Stimulated activated CD8-positive, alpha-beta memory T cell treated with anti-CD3 and anti-CD28 coated beads, Interleukin-4, amount 100 ng/mL, for 1 hour (primary cell): ENCODE data around the gene AFF4.

Source experiments
- DNase-seq, 2 donors: peaks; one replicate each; pipeline ENCODE4 v3.0.0-alpha.2; 2020; ENCODE audit warnings: low read depth in 2 of 2, low spot score in 1 of 2

The AFF4 gene

GRCh38 chr5:132829742-132830435 lies 133.5 kb downstream of the AFF4 start:
- DNase-seq = peak; percentile 33 to 44

DNA sequence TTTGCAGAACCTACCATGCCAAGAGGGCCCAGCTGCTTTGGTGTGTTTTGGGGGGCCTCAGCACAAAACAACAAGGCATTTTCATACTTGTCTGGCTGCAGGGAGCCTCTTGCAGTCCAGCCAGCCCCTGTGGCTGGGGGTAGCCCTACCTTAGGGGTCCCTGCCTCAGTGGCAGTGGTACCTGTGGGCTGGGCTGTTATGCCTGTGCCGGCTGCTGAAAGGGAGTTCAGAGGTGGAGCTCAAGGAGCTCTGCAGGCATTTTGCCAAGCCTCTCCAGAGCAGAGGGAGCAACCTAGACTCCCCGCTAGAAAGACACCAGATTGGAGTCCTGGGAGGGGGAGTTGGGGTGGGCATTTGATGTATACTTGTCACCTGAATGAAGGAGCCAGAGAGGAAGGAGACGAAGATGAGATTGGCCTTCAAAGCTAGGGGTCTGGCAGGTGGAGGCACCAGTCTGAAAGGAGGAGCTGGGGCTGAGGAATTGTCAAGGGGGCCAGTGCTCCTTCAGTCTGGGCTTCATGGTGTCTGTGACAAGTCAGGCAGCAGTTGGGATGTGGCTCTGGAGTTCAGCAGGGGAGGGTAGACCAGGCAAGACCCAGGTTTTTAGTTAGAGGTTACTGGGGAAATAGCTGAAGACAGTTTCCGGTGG lies 134.5 kb downstream of the AFF4 start:
- DNase-seq = no peak

DNA sequence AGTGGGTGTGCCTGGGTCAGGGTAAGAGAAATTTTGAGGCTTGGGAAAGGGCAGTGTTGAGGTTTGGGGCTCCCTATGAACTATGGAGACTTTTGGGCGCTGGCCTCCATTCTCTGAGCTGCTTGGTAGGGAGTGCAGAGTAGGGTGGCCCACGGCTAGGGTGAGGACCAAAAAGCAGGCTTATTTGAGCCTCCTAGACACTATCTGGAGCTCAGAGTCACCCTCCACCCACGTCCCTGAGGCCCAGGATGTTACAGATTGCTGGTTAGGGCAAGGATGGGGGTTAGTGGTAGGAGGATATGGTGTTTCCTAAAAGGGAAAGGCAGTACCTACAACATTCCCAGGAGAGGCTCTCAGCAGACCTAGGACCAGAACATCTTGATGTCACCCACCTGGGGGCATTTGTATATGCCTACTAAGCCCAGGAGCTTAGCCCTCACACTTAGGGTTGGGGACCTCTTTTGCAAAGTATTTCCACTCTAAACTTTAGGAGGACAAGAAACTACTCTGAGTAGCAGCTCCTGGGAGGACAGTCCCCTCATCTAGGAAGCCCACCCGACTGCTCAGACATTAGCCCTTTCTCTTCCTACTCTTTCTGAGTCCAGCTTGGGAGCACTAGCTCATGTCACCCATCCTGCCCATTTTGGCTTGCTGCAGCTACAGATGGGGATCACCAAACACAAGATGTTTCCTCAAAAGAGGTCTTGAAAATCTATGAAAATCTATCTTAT lies 135.3 kb downstream of the AFF4 start:
- no peak for DNase-seq

DNA sequence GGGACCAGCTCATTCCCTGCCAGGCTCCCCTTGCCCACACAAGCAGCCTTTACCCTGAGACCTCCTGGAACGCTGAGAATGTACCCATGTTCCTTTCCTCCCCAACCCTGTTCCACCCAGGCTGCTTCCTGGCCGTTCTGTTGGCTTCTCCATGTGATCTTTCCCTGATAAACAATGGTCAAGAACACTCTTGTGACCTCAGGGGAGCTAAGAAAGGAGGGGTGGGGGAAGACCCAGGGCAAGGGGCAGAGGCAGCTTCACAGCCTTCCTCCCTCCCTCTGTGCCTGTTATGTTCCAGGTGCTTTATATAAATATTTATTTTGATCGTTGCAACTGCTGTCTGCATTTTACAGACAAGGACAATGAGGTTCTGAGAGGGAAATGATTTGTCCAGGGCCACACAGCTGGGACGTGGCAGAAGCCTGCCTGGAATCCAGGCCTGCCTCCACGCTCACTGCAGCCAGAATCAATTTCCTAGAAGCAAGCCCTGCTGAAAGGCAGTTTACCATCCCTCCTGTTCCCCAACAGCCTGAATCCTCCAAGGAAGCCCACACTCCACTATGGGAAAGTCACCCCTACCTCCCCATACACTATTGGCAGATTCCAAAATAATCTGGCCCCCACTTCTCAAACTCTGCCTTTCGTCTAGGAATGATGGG lies 136.9 kb downstream of the AFF4 start:
- no peak for DNase-seq

DNA sequence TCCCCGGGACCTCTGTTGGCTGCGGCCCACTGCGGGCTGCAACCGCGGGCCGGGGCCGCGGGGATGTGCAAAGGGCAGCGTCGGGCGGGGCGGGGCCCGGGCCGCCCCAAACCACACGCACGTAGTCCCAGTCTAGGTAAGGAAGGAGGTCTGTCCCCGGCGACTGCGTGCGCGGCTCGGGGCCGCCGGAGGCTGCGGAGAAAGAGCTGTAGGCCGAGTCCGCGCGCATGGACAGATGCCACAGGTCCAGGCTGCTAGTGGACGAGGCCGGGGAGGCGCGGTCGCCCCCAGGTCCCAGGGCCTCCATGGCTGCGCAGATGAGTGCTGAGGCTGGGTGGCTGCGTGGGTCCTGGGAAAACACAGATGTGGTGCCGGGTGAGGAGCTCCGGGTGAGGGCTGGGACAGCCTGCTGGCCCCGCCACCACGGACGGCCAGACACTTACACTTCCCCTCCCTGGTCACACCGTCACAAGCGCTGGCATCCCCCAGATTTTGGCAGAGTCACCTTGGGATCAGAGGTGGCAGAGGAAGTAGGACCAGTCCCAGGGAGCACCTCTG lies 137.5 kb downstream of the AFF4 start:
- no peak for DNase-seq
